Adrenal gland (tissue), 12 donors: Measurements from ENCODE around the gene MAN1A1. TPM values are rescaled to one million over a fixed set of nuclear protein-coding genes. Genes with fewer than 3 reads are reported as not detected.

ENCODE experiments used
- DNase-seq, 7 donors: peaks; one replicate each; pipeline ENCODE4 v3.0.0-alpha.2; 2019 to 2020
- H3K27ac ChIP-seq, 5 donors: fragments of 200-600 bp; sonication (generic) in 4 of 5; 1 replicate in 3 of 5; 2 replicates in 2 of 5; pipeline versions ENCODE4 v1.5.1 to v1.8.0; 2016 to 2020; ENCODE audit warnings: mild to moderate bottlenecking in 1 of 5
- H3K27me3 ChIP-seq: fragments of 200-600 bp; 2 replicates; pipeline ENCODE4 v1.8.0; 2021
- H3K36me3 ChIP-seq, 2 donors: fragments of 200-600 bp; replicated peaks in 1 of 2; 1 replicate in 1 of 2; 2 replicates in 1 of 2; pipeline versions ENCODE4 v1.5.1 to v1.8.0; 2018 to 2022
- H3K4me1 ChIP-seq, 2 donors: fragments of 200-600 bp; replicated peaks in 1 of 2; 1 replicate in 1 of 2; 2 replicates in 1 of 2; pipeline versions ENCODE4 v1.5.1 to v1.8.0; 2018 to 2021
- H3K4me3 ChIP-seq, 4 donors: fragments of 200-600 bp; sonication (generic) in 3 of 4; one replicate each; pipeline ENCODE4 v1.5.1; 2016 to 2018
- H3K9me3 ChIP-seq, 3 donors: fragments of 200-600 bp; sonication (generic) in 1 of 3; replicated peaks in 1 of 3; 1 replicate in 2 of 3; 2 replicates in 1 of 3; pipeline versions ENCODE4 v1.5.1 to v1.8.0; 2016 to 2021
- CTCF ChIP-seq, 6 experiments: fragments of 450-650 bp in 4 of 6; fragments of 200-600 bp in 2 of 6; sonication (generic) in 1 of 6; IDR thresholded peaks; 1 replicate in 5 of 6; 2 replicates in 1 of 6; pipeline versions ENCODE4 v1.5.1 to v1.8.0; 2016 to 2021; ENCODE audit warnings: antibody characterized with exemption in 6 of 6, mild to moderate bottlenecking in 2 of 6, moderate library complexity in 1 of 6
- POLR2A ChIP-seq, 2 donors: fragments of 450-650 bp; IDR thresholded peaks; one replicate each; pipeline ENCODE4 v1.6.1; 2017; ENCODE audit warnings: antibody characterized with exemption in 2 of 2, mild to moderate bottlenecking in 2 of 2, moderate library complexity in 1 of 2
- WGBS, 4 donors: extraction: QIAGEN DNeasy Blood & Tissue Kit in 2 of 4; methylation state at CpG; one replicate each; pipeline versions ENCODE4 v1.1.5 to v1.1.7; 2013 to 2017; 5-methylcytosine and 5-hydroxymethylcytosine counted together
- intact Hi-C, 2 donors: fragments of 100-400 bp; cut with DNase I; formaldehyde crosslinking; loops; one replicate each; pipeline versions ENCODE4 v1.14.1 to v1.15.0; 2022 to 2023
- polyA plus RNA-seq, 3 donors: library from polyadenylated mRNA; stranded (reverse); fragments of 200-250 nt in 2 of 3; fragments of 350-450 nt in 1 of 3; fragmentation: Illumina TruSeq in 1 of 3; extraction: RNeasy Lipid Tissue Mini Kit (QIAGEN cat#74804) in 1 of 3; gene quantifications; one replicate each; pipeline ENCODE4 v1.2.3, GENCODE V29; 2013 to 2014
- total RNA-seq, 9 donors: library from RNA; depleted of rRNA in 4 of 9; stranded (reverse); fragments of >200 nt in 4 of 9; fragments of 120-200 nt in 1 of 9; fragmentation: NEBNext Ultra II Directional in 1 of 9; extraction: Animal tissue kit (Norgen Biotek cat#: 25700) in 1 of 9; gene quantifications; one replicate each; pipeline versions ENCODE4 v1.1.0 to v1.2.4, GENCODE V29; 2013 to 2023
- donor health status: healthy with polysubstance abuse.
- donor health status: Bipolar disorder and iron deficiency.
- donor health status: DM: yes; HTN: yes; CAD: no.
- donor health status: DM: no; HTN: no; CAD: no.
- donor health status: DM: no; HTN: no; CAD: no.
- donor health status: DM: yes; HTN: yes; CAD: no.

The MAN1A1 gene
- total and polyA plus RNA-seq, 12 donors = 11.1 to 178 (median 108) TPM

- WGBS, 4 donors = 80 to 95% (median 87%) methylated on average over 2 of the region's 2 CpGs
- Histone ChIP-seq H3K27me3 (no peaks in the 10 kb centered on the region), H3K36me3 (no peaks in the 10 kb centered on the region), H3K4me1 (peaks cover 3 to 36% of the 10 kb centered on the region in 2 donors), H3K27ac (no peak overlapping the region), H3K9me3 (no peaks in the 10 kb centered on the region), H3K4me3 (no peak overlapping the region)
- no peak for TF ChIP-seq CTCF (IDR thresholded peaks at IDR 0.05)
- no peak for TF ChIP-seq POLR2A (IDR thresholded peaks at IDR 0.05)
- intact Hi-C loops = no loop called here
- no peak for DNase-seq
Measured at GRCh38 chr6:119319694-119320093, 29.9 kb downstream of the MAN1A1 start.

GRCh38 chr6:119318730-119319129, 30.8 kb downstream of the MAN1A1 start:
- Histone ChIP-seq H3K27ac (no peak overlapping the region), H3K9me3 (no peaks in the 10 kb centered on the region), H3K27me3 (no peaks in the 10 kb centered on the region), H3K4me1 (peaks cover 3 to 37% of the 10 kb centered on the region in 2 donors), H3K4me3 (no peak overlapping the region), H3K36me3 (no peaks in the 10 kb centered on the region)
- DNase-seq = no peak
- WGBS, 4 donors = 83 to 100% (median 92%) methylated on average over 1 of the region's 1 CpG
- TF ChIP-seq POLR2A (IDR thresholded peaks at IDR 0.05) (no peak), CTCF (IDR thresholded peaks at IDR 0.05) (no peak)
- intact Hi-C loops = no loop called here

- H3K36me3 ChIP-seq = no peaks in the 10 kb centered on the region
- intact Hi-C loops = no loop called here
Measured at GRCh38 chr6:119318176-119318575, 31.4 kb downstream of the MAN1A1 start.

GRCh38 chr6:119317007-119317406, 32.6 kb downstream of the MAN1A1 start:
- intact Hi-C loops = no loop called here
- Histone ChIP-seq H3K9me3 (no peaks in the 10 kb centered on the region), H3K4me3 (no peak overlapping the region), H3K27me3 (no peaks in the 10 kb centered on the region), H3K27ac (no peak overlapping the region), H3K36me3 (no peaks in the 10 kb centered on the region), H3K4me1 (peaks cover 6 to 50% of the 10 kb centered on the region in 2 donors)
- no peak for DNase-seq
- 97 to 98% (median 97%) methylated on average over 4 of the region's 4 CpGs for WGBS, 4 donors
- TF ChIP-seq POLR2A (IDR thresholded peaks at IDR 0.05) (no peak), CTCF (IDR thresholded peaks at IDR 0.05) (no peak)

More at GRCh38 chr6:119318176-119318575, 31.4 kb downstream of the MAN1A1 start:
- no peaks in the 10 kb centered on the region for H3K27me3 ChIP-seq
- WGBS, 4 donors = 58 to 100% (median 97%) methylated on average over 1 of the region's 1 CpG
- TF ChIP-seq POLR2A (IDR thresholded peaks at IDR 0.05) (no peak), CTCF (IDR thresholded peaks at IDR 0.05) (no peak)
- no peak overlapping the region for H3K27ac ChIP-seq
- H3K4me1 ChIP-seq = peaks cover 4 to 42% of the 10 kb centered on the region in 2 donors
- DNase-seq = no peak
- no peaks in the 10 kb centered on the region for H3K9me3 ChIP-seq
- H3K4me3 ChIP-seq = no peak overlapping the region
